BJ (cell line): ENCODE data around the gene SRPRB. TPM values are rescaled to one million over a fixed set of nuclear protein-coding genes. Genes with fewer than 3 reads are reported as not detected.
A peak's percentile ranks its signal among the peaks of the same experiment; 100 is the strongest.

Source experiments
- CTCF ChIA-PET: fragments of 350-600 bp; formaldehyde crosslinking; extraction: SDS; loops from one replicate; lab custom pipeline; 2021; ENCODE audit warnings: antibody characterized with exemption, inconsistent platforms; lab: Yijun Ruan, JAX
- POLR2A ChIA-PET: fragments of 300-600 bp; sonication (Branson Sonifier 250); formaldehyde crosslinking; extraction: SDS; loops from one replicate; lab custom pipeline; 2021; ENCODE audit warnings: antibody characterized with exemption; lab: Charles Lee
- DNase-seq: peaks from one replicate; pipeline ENCODE4 v3.0.0-alpha.2; 2011; ENCODE audit warnings: low read depth
- H3K27me3 ChIP-seq: 2 replicates; pipeline ENCODE4 v1.6.0; 2011; ENCODE audit warnings: low read length; ENCODE audit not compliant: control insufficient read depth, insufficient read depth
- H3K36me3 ChIP-seq: 2 replicates; pipeline ENCODE4 v1.5.1; 2011; ENCODE audit warnings: low read length; ENCODE audit not compliant: control insufficient read depth, insufficient read depth
- H3K4me3 ChIP-seq: 2 replicates; pipeline ENCODE4 v1.5.1; 2011; ENCODE audit warnings: low read depth, mild to moderate bottlenecking, control low read depth, low read length
- CTCF ChIP-seq: IDR thresholded peaks from 2 replicates; pipeline ENCODE4 v1.5.1; 2011; ENCODE audit warnings: low read depth, mild to moderate bottlenecking, control low read depth, inconsistent platforms, low read length, moderate library complexity; ENCODE audit not compliant: insufficient read depth
- polyA plus RNA-seq: library from polyadenylated mRNA; depleted of rRNA; stranded (reverse); fragments of >200 nt; gene quantifications from 2 replicates; pipeline ENCODE4 v1.2.3, GENCODE V29; 2011

SRPRB gene
- polyA plus RNA-seq, 1 experiment, result 36.0 TPM

GRCh38 chr3:133812872-133813271 lies 7.3 kb downstream of the SRPRB start:
- CTCF ChIA-PET, result no interaction called here
- no peaks in the 10 kb centered on the region for H3K27me3 ChIP-seq

GRCh38 chr3:133815386-133815785 lies 9.8 kb downstream of the SRPRB start:
- ChIA-PET POLR2A (no interaction called here), CTCF (interaction anchor here (0.6 to 1.2 kb wide), 3 partner anchors 9 to 421 kb away, joined by 3 read pairs; no protein-coding TSS in a partner anchor)
- Histone ChIP-seq H3K4me3 (no peak overlapping the region), H3K27me3 (no peaks in the 10 kb centered on the region), H3K36me3 (peaks cover 4% of the 10 kb centered on the region; the same call in 1 of the 2 replicates)
- no peak for TF ChIP-seq CTCF
- no peak for DNase-seq

More at GRCh38 chr3:133812872-133813271, 7.3 kb downstream of the SRPRB start:
- no peak for TF ChIP-seq CTCF
- POLR2A ChIA-PET, result no interaction called here
- Histone ChIP-seq H3K4me3 (no peak overlapping the region), H3K36me3 (peaks cover 3% of the 10 kb centered on the region)
- no peak for DNase-seq

DNA sequence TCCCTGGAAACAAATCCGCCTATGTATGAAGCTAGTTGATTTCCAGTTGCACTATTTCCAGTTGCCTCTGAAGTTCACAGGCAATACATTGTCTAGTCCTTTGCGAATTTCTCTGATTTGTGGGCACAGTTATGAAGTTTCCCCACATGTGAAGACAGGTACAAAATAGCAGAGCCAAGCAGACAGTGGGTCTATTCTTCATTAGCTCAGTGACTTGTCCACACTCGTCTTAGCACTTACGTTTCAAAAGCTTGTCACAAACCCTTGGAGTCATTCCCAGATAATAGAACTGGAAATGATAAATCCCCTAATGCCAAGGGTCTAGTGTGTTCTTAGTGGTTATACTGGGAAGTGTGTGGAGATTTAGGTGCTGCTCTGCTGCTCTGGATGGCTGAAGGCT lies 14.5 kb downstream of the SRPRB start:
- POLR2A ChIA-PET, result no interaction called here
- Histone ChIP-seq H3K27me3 (no peaks in the 10 kb centered on the region), H3K4me3 (no peak overlapping the region), H3K36me3 (peaks cover 11% of the 10 kb centered on the region)
- no peak for TF ChIP-seq CTCF
- CTCF ChIA-PET, result interaction anchor here (0.6 to 1.9 kb wide), 9 partner anchors 9 to 109 kb away, joined by 3 to 6 read pairs (median 3); no protein-coding TSS in a partner anchor
- DNase-seq, result no peak

GRCh38 chr3:133820889-133821675 lies 15.5 kb downstream of the SRPRB start:
- TF ChIP-seq CTCF, result no peak
- ChIA-PET POLR2A (no interaction called here), CTCF (interaction anchor here (1.0 to 1.9 kb wide), 3 partner anchors 90 to 106 kb away, joined by 3 to 6 read pairs (median 3); no protein-coding TSS in a partner anchor)
- H3K36me3 ChIP-seq, result peaks cover 11% of the 10 kb centered on the region
- H3K4me3 ChIP-seq, result no peak overlapping the region
- H3K27me3 ChIP-seq, result no peaks in the 10 kb centered on the region
- DNase-seq, result no peak

GRCh38 chr3:133821767-133822638 lies 16.4 kb downstream of the SRPRB start:
- DNase-seq, result no peak
- POLR2A ChIA-PET, result no interaction called here

More at GRCh38 chr3:133821767-133822638, 16.4 kb downstream of the SRPRB start:
- 0 out of 2 replicates have a peak, but pooled peaks have one; percentile 20 for TF ChIP-seq CTCF
- H3K36me3 ChIP-seq, result peaks cover 11% of the 10 kb centered on the region
- H3K27me3 ChIP-seq, result no peaks in the 10 kb centered on the region
- CTCF ChIA-PET, result no interaction called here
- no peak overlapping the region for H3K4me3 ChIP-seq
